ENCODE data around the gene PCNX1.

GRCh38 chr14:71108398-71109119, 201.3 kb downstream of the PCNX1 start:
- TF ChIP-seq CTCF (IDR thresholded peaks at IDR 0.05) (no peak), EP300 (IDR thresholded peaks at IDR 0.05) (no peak), POLR2A (IDR thresholded peaks at IDR 0.05) (no peak)

All from tibial nerve (tissue), 4 donors.